Breast epithelium (tissue), 4 donors: ENCODE results near the gene PIF1. TPM values are rescaled to one million over a fixed set of nuclear protein-coding genes. Genes with fewer than 3 reads are reported as not detected.

Experiments used
- DNase-seq, 2 donors: peaks; one replicate each; pipeline ENCODE4 v3.0.0-alpha.2; 2019; ENCODE audit warnings: low spot score in 2 of 2
- H3K27ac ChIP-seq, 2 donors: fragments of 200-600 bp; sonication (generic) in 1 of 2; one replicate each; pipeline ENCODE4 v1.5.1; 2016 to 2019; ENCODE audit warnings: mild to moderate bottlenecking in 1 of 2
- H3K27me3 ChIP-seq, 2 donors: fragments of 200-600 bp; sonication (generic) in 1 of 2; one replicate each; pipeline versions ENCODE4 v1.5.1 to v1.6.0; 2017 to 2019; ENCODE audit warnings: control low read depth in 1 of 2, mild to moderate bottlenecking in 1 of 2
- H3K36me3 ChIP-seq: fragments of 200-600 bp; one replicate; pipeline ENCODE4 v1.5.1; 2019
- H3K4me1 ChIP-seq, 2 donors: fragments of 200-600 bp; sonication (generic); one replicate each; pipeline ENCODE4 v1.5.1; 2016 to 2019; ENCODE audit warnings: control low read depth in 1 of 2
- H3K4me3 ChIP-seq, 3 donors: fragments of 200-600 bp; sonication (generic); 1 replicate in 2 of 3; 2 replicates in 1 of 3; pipeline ENCODE4 v1.5.1; 2016 to 2019; ENCODE audit warnings: mild to moderate bottlenecking in 3 of 3, moderate library complexity in 2 of 3
- H3K9me3 ChIP-seq, 2 donors: fragments of 200-600 bp; sonication (generic) in 1 of 2; one replicate each; pipeline ENCODE4 v1.5.1; 2016 to 2019; ENCODE audit warnings: control low read depth in 1 of 2
- POLR2A ChIP-seq: fragments of 450-650 bp; IDR thresholded peaks from one replicate; pipeline ENCODE4 v1.6.1; 2016; ENCODE audit warnings: antibody characterized with exemption, mild to moderate bottlenecking, moderate library complexity
- POLR2AphosphoS5 ChIP-seq, 3 donors: sonication (generic); formaldehyde crosslinking; IDR thresholded peaks; one replicate each; pipeline ENCODE4 v1.6.1; 2017; ENCODE audit warnings: antibody characterized with exemption in 3 of 3
- intact Hi-C: fragments of 100-400 bp; cut with DNase I; formaldehyde crosslinking; loops from one replicate; pipeline ENCODE4 v1.15.1; 2023; ENCODE audit warnings: low total_unique reads
- total RNA-seq, 3 donors: library from RNA; depleted of rRNA; stranded (reverse); fragments of >200 nt; gene quantifications; one replicate each; pipeline ENCODE4 v1.1.0, GENCODE V29; 2016
- TF ChIP-seq, protein P1 (sequence below), 3 donors: fragments of 450-650 bp; IDR thresholded peaks; one replicate each; pipeline ENCODE4 v1.5.1; 2016 to 2017; ENCODE audit warnings: antibody characterized with exemption in 3 of 3, mild to moderate bottlenecking in 3 of 3, moderate library complexity in 3 of 3

PIF1 gene
- total RNA-seq, 3 donors from 2014 or later: 0.44 to 1.3 (median 0.66) TPM

- Histone ChIP-seq H3K27me3 (no peaks in the 10 kb centered on the region), H3K9me3 (no peaks in the 10 kb centered on the region), H3K36me3 (no peaks in the 10 kb centered on the region), H3K4me1 (peaks cover 0 to 14% of the 10 kb centered on the region in 2 donors), H3K27ac (peak overlapping the region in 1 of 2 donors; percentile 68), H3K4me3 (no peak overlapping the region)
- intact Hi-C loops: no loop called here
- no peak for DNase-seq
- TF ChIP-seq POLR2A: no peak
- no peak for TF ChIP-seq POLR2AphosphoS5 (IDR thresholded peaks at IDR 0.05)
- TF ChIP-seq, protein P1, sequence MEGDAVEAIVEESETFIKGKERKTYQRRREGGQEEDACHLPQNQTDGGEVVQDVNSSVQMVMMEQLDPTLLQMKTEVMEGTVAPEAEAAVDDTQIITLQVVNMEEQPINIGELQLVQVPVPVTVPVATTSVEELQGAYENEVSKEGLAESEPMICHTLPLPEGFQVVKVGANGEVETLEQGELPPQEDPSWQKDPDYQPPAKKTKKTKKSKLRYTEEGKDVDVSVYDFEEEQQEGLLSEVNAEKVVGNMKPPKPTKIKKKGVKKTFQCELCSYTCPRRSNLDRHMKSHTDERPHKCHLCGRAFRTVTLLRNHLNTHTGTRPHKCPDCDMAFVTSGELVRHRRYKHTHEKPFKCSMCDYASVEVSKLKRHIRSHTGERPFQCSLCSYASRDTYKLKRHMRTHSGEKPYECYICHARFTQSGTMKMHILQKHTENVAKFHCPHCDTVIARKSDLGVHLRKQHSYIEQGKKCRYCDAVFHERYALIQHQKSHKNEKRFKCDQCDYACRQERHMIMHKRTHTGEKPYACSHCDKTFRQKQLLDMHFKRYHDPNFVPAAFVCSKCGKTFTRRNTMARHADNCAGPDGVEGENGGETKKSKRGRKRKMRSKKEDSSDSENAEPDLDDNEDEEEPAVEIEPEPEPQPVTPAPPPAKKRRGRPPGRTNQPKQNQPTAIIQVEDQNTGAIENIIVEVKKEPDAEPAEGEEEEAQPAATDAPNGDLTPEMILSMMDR (IDR thresholded peaks at IDR 0.05): no peak
These were observed 29.9 kb upstream of the PIF1 start for GRCh38 chr15:64855205-64855975.

DNA sequence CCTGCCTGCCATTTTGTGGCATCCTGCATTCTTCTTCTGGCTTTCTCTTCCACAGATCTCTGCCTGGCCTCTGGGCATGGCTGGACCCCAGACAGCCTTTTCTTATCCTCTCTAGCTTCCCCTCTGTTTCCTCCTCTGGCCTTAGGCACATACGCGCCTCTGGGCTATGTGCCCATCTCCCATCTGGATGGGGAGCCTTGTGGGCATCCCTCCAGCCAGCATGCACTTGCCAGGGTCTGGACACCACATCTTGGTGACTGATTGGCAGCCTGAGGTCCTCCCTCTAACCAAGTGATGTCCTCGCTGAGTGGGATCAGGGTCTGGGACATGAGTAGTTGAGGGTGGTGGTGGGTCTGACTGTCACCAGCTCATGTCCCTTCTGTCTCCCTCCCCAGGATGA lies 29.1 kb upstream of the PIF1 start:
- intact Hi-C loops: no loop called here
- Histone ChIP-seq H3K36me3 (no peaks in the 10 kb centered on the region), H3K4me1 (peaks cover 0 to 14% of the 10 kb centered on the region in 2 donors), H3K27ac (peak overlapping the region in 1 of 2 donors; percentile 68), H3K4me3 (peak overlapping the region in 1 of 3 donors; percentile 5), H3K27me3 (no peaks in the 10 kb centered on the region), H3K9me3 (no peaks in the 10 kb centered on the region)
- DNase-seq: no peak
- TF ChIP-seq POLR2AphosphoS5 (IDR thresholded peaks at IDR 0.05): no peak
- TF ChIP-seq POLR2A: no peak
- TF ChIP-seq, protein P1 (IDR thresholded peaks at IDR 0.05): no peak

DNA sequence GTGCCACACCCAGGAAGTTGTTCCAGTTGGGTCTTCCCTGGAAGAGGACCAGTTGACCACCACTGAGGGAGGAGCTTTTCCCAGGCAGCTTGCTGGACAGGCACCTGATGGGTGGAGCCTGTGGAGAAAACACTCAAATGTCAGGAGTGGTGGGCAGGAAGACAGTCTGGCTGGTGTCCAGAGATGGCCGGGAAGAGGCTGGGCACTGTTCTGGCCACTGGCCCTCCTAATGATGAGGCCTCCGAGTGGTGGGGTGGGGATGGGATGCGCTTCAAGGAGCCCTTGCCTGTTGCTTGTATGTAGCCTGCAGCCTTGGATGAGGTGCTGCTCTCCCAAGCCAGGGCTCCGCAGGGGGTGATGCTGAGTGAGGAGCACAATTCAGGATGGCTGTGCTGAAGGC lies 28.6 kb upstream of the PIF1 start:
- no peak for DNase-seq

DNA sequence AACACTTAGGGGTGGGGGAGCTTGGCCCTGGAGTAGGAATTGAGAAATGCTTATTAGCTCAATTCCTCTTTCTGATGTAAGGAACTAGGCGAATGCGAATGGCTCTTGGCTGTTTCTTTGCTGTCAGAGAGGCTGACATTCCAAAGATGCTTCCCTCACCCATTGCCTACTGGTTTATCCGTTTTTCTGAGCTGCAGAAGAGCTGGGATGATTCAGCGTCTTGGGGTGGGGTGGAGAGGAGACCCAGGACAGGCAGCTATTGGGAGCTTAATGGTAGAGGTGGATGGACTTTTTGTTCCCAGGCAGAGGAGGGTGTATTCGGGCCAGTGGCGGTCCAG lies 26.0 kb upstream of the PIF1 start:
- intact Hi-C loops: no loop called here
- H3K27me3 ChIP-seq: no peaks in the 10 kb centered on the region
- H3K9me3 ChIP-seq: no peaks in the 10 kb centered on the region
- peak overlapping the region in 1 of 3 donors; percentile 19 for H3K4me3 ChIP-seq
- H3K4me1 ChIP-seq: peaks cover 0 to 8% of the 10 kb centered on the region in 2 donors
- peak overlapping the region; percentile 44 to 79 for H3K27ac ChIP-seq
- TF ChIP-seq POLR2A (no peak), POLR2AphosphoS5 (IDR thresholded peaks at IDR 0.05) (no peak)
- TF ChIP-seq, protein P1 (IDR thresholded peaks at IDR 0.05): no peak
- no peak for DNase-seq
- H3K36me3 ChIP-seq: no peaks in the 10 kb centered on the region

More for the DNA sequence above, 28.6 kb upstream of the PIF1 start:
- peaks cover 0 to 14% of the 10 kb centered on the region in 2 donors for H3K4me1 ChIP-seq
- intact Hi-C loops: no loop called here
- no peaks in the 10 kb centered on the region for H3K9me3 ChIP-seq
- no peak for TF ChIP-seq POLR2A
- TF ChIP-seq, protein P1 (IDR thresholded peaks at IDR 0.05): no peak
- TF ChIP-seq POLR2AphosphoS5 (IDR thresholded peaks at IDR 0.05): no peak
- peak overlapping the region in 1 of 2 donors; percentile 68 for H3K27ac ChIP-seq
- no peaks in the 10 kb centered on the region for H3K27me3 ChIP-seq
- H3K4me3 ChIP-seq: peak overlapping the region in 1 of 3 donors; percentile 5
- H3K36me3 ChIP-seq: no peaks in the 10 kb centered on the region

GRCh38 chr15:64850778-64851502 lies 25.5 kb upstream of the PIF1 start:
- intact Hi-C loops: loop anchor here (1.0 kb wide), 1 partner anchor 23 kb away; no protein-coding TSS in a partner anchor
- DNase-seq: no peak
- no peaks in the 10 kb centered on the region for H3K9me3 ChIP-seq
- peaks cover 0 to 8% of the 10 kb centered on the region in 2 donors for H3K4me1 ChIP-seq
- H3K27ac ChIP-seq: peak overlapping the region; percentile 44 to 74
- no peaks in the 10 kb centered on the region for H3K27me3 ChIP-seq
- no peaks in the 10 kb centered on the region for H3K36me3 ChIP-seq
- TF ChIP-seq, protein P1 (IDR thresholded peaks at IDR 0.05): no peak
- TF ChIP-seq POLR2A (no peak), POLR2AphosphoS5 (IDR thresholded peaks at IDR 0.05) (no peak)
- no peak overlapping the region for H3K4me3 ChIP-seq
